ENCODE results near the gene LCE6A.

LCE6A gene

GRCh38 chr1:152842556-152842955 lies at the start of gene LCE6A:
LCE6A (plus strand) TSS chr1:152842856; CDS start chr1:152843521, 665 bp downstream.
- Histone ChIP-seq H3K4me1 (ENCODE audit: low read depth, poor library complexity, severe bottlenecking) (no peaks in the 10 kb centered on the region), H3K79me2 (ENCODE audit: insufficient read depth, low read depth) (no peaks in the 10 kb centered on the region), H3K27ac (no peak within 1 kb of the TSS), H3K4me2 (no peak within 1 kb of the TSS), H3K9ac (no peak within 1 kb of the TSS), H4K20me1 (ENCODE audit: insufficient read depth) (no peaks in the 10 kb centered on the region), H2AFZ (ENCODE audit: low read depth) (no peak within 1 kb of the TSS), H3K4me3 (IDR thresholded peaks at IDR 0.05; ENCODE audit: insufficient read depth, low read depth, low read length) (no peak within 1 kb of the TSS), H3K27me3 (ENCODE audit: insufficient read depth, low read depth) (no peaks in the 10 kb centered on the region), H3K36me3 (ENCODE audit: insufficient read depth) (no peaks in the 10 kb centered on the region)
- TF ChIP-seq CTCF (conservative IDR thresholded peaks at IDR 0.05; ENCODE audit: low read depth, low read length), result no peak

GRCh38 chr1:152795686-152796085 lies 47.0 kb upstream of the LCE6A start:
- Histone ChIP-seq H3K27ac (no peak overlapping the region), H2AFZ (ENCODE audit: low read depth) (no peak overlapping the region; the same call in 1 of the 2 replicates), H3K27me3 (ENCODE audit: insufficient read depth, low read depth) (no peaks in the 10 kb centered on the region), H4K20me1 (ENCODE audit: insufficient read depth) (no peaks in the 10 kb centered on the region), H3K4me3 (IDR thresholded peaks at IDR 0.05; ENCODE audit: insufficient read depth, low read depth, low read length) (no peak overlapping the region), H3K79me2 (ENCODE audit: insufficient read depth, low read depth) (no peaks in the 10 kb centered on the region), H3K9ac (no peak overlapping the region), H3K4me1 (ENCODE audit: low read depth, poor library complexity, severe bottlenecking) (no peaks in the 10 kb centered on the region), H3K4me2 (no peak overlapping the region), H3K36me3 (ENCODE audit: insufficient read depth) (no peaks in the 10 kb centered on the region)
- TF ChIP-seq CTCF (conservative IDR thresholded peaks at IDR 0.05; ENCODE audit: low read depth, low read length), result no peak

GRCh38 chr1:152796421-152796820 lies 46.2 kb upstream of the LCE6A start, which contains the start of gene LCE1D:
LCE1D (plus strand) TSS chr1:152796721; CDS start chr1:152797795, 1,074 bp downstream.
- Histone ChIP-seq H3K4me1 (ENCODE audit: low read depth, poor library complexity, severe bottlenecking) (no peaks in the 10 kb centered on the region), H3K4me3 (IDR thresholded peaks at IDR 0.05; ENCODE audit: insufficient read depth, low read depth, low read length) (no peak within 1 kb of the TSS), H3K27me3 (ENCODE audit: insufficient read depth, low read depth) (no peaks in the 10 kb centered on the region), H3K4me2 (no peak within 1 kb of the TSS), H3K79me2 (ENCODE audit: insufficient read depth, low read depth) (no peaks in the 10 kb centered on the region), H3K9ac (no peak within 1 kb of the TSS), H3K36me3 (ENCODE audit: insufficient read depth) (no peaks in the 10 kb centered on the region), H4K20me1 (ENCODE audit: insufficient read depth) (no peaks in the 10 kb centered on the region), H3K27ac (no peak within 1 kb of the TSS), H2AFZ (ENCODE audit: low read depth) (no peak within 1 kb of the TSS; the same call in 1 of the 2 replicates)
- TF ChIP-seq CTCF (conservative IDR thresholded peaks at IDR 0.05; ENCODE audit: low read depth, low read length), result no peak

- Histone ChIP-seq H3K79me2 (ENCODE audit: insufficient read depth, low read depth) (no peaks in the 10 kb centered on the region), H3K4me3 (IDR thresholded peaks at IDR 0.05; ENCODE audit: insufficient read depth, low read depth, low read length) (no peak overlapping the region), H4K20me1 (ENCODE audit: insufficient read depth) (no peaks in the 10 kb centered on the region), H3K9ac (no peak overlapping the region), H3K4me2 (no peak overlapping the region), H2AFZ (ENCODE audit: low read depth) (no peak overlapping the region), H3K27me3 (ENCODE audit: insufficient read depth, low read depth) (no peaks in the 10 kb centered on the region), H3K4me1 (ENCODE audit: low read depth, poor library complexity, severe bottlenecking) (no peaks in the 10 kb centered on the region), H3K36me3 (ENCODE audit: insufficient read depth) (no peaks in the 10 kb centered on the region), H3K27ac (no peak overlapping the region)
- no peak for TF ChIP-seq CTCF (conservative IDR thresholded peaks at IDR 0.05; ENCODE audit: low read depth, low read length)
These were observed 41.3 kb upstream of the LCE6A start for GRCh38 chr1:152801333-152801732.
